GM19239 (cell line): ENCODE data around the gene CENPT.
A peak's percentile ranks its signal among the peaks of the same experiment; 100 is the strongest.

ENCODE experiments used
- DNase-seq: peaks from one replicate; pipeline ENCODE4 v3.0.0; 2011; ENCODE audit warnings: low spot score; ENCODE audit not compliant: insufficient read length
- FAIRE-seq: peaks from 2 replicates; lab custom pipeline; 2011; peaks lifted over from hg19 to GRCh38; lab: Jason Lieb, UNC

The CENPT gene

GRCh38 chr16:67822511-67822910 is 25.0 kb downstream of the CENPT start:
- FAIRE-seq (no peak), DNase-seq (no peak)

GRCh38 chr16:67820608-67821259 is 26.8 kb downstream of the CENPT start:
- DNase-seq (no peak), FAIRE-seq (no peak)

GRCh38 chr16:67814567-67814966 is 32.9 kb downstream of the CENPT start:
- no peak for DNase-seq
- FAIRE-seq = no peak

GRCh38 chr16:67811899-67812298 is 35.6 kb downstream of the CENPT start:
- DNase-seq = no peak
- FAIRE-seq = no peak

- DNase-seq (no peak), FAIRE-seq (no peak)
Observed at GRCh38 chr16:67807148-67807682, 40.3 kb downstream of the CENPT start.

GRCh38 chr16:67806428-67807147 is 40.9 kb downstream of the CENPT start, which contains the start of the genes RANBP10 and TSNAXIP1:
Gene RANBP10, minus strand, starts transcription at chr16:67806560. Its CDS starts 24 bp downstream, at chr16:67806536.
Gene TSNAXIP1, plus strand, starts transcription at chr16:67806889. Its CDS starts 261 bp downstream, at chr16:67807150.
- DNase-seq (peak; percentile 87), FAIRE-seq (peak; percentile 91)

- FAIRE-seq = no peak
- no peak for DNase-seq
Observed at GRCh38 chr16:67805718-67806427, 41.6 kb downstream of the CENPT start.

- no peak for DNase-seq
- FAIRE-seq = no peak
Observed at GRCh38 chr16:67804853-67805542, 42.5 kb downstream of the CENPT start.

- FAIRE-seq (no peak), DNase-seq (no peak)
Observed at GRCh38 chr16:67803894-67804293, 43.6 kb downstream of the CENPT start.

GRCh38 chr16:67801883-67802282 is 45.6 kb downstream of the CENPT start:
- FAIRE-seq = no peak
- DNase-seq = no peak

GRCh38 chr16:67801241-67801640 is 46.3 kb downstream of the CENPT start:
- no peak for DNase-seq
- no peak for FAIRE-seq

GRCh38 chr16:67800338-67800926 is 47.1 kb downstream of the CENPT start:
- DNase-seq (no peak), FAIRE-seq (no peak)

- DNase-seq (no peak), FAIRE-seq (no peak)
Observed at GRCh38 chr16:67796099-67796718, 51.3 kb downstream of the CENPT start.

GRCh38 chr16:67790071-67790470 is 57.4 kb downstream of the CENPT start:
- DNase-seq = no peak
- peak; percentile 4 for FAIRE-seq

- no peak for DNase-seq
Observed at GRCh38 chr16:67786491-67786890, 61.0 kb downstream of the CENPT start.

GRCh38 chr16:67783353-67783725 is 64.2 kb downstream of the CENPT start:
- FAIRE-seq (no peak), DNase-seq (no peak)

More at GRCh38 chr16:67786491-67786890, 61.0 kb downstream of the CENPT start:
- FAIRE-seq = peak; percentile 49

GRCh38 chr16:67782567-67783352 is 64.7 kb downstream of the CENPT start:
- FAIRE-seq = no peak
- no peak for DNase-seq

- DNase-seq (peak; percentile 40), FAIRE-seq (no peak)
Observed at GRCh38 chr16:67781565-67781921, 66.0 kb downstream of the CENPT start.
